Stimulated activated CD4-positive, alpha-beta T cell treated with anti-CD3 and anti-CD28 coated beads, Interleukin-15, amount 100 ng/mL, for 48 hours (primary cell): Measurements from ENCODE around the gene GPC5.
"Not testable (repeated sequence)": the region's sequence is repeated elsewhere in the genome, so short reads cannot be mapped to it uniquely, and the experiment has no call there.

Experiments
- DNase-seq, 2 donors: peaks; one replicate each; pipeline ENCODE4 v3.0.0-alpha.2; 2020; ENCODE audit warnings: low read depth in 2 of 2

The GPC5 gene

GRCh38 chr13:92735909-92736308 is 1337.5 kb downstream of the GPC5 start:
- no peak for DNase-seq

DNA sequence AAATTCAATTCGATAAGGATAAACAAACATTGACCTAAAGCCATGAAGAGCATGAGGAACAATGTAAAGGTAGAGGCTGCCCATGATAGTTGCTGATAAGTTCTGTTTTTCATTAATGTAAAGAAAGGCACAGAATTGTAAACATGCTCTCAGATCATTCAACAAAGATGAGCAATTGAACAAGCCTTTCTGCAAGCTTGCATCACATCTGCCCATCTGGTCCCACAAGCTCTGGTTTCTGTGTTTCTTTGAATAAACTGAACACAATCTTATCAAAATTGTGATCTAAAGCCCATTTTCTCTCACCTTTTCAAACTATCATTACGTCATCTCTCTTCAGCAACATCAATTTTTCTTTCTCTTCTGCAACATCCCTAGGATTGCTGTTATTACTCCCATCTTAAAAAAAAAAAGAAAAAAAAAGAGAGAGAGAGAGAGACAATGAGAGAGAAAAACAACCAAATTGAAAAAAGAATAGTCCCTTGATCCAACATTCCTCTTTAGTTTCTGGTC is 1340.9 kb downstream of the GPC5 start:
- DNase-seq = no peak

GRCh38 chr13:92743992-92744391 is 1345.6 kb downstream of the GPC5 start:
- DNase-seq = no peak

DNA sequence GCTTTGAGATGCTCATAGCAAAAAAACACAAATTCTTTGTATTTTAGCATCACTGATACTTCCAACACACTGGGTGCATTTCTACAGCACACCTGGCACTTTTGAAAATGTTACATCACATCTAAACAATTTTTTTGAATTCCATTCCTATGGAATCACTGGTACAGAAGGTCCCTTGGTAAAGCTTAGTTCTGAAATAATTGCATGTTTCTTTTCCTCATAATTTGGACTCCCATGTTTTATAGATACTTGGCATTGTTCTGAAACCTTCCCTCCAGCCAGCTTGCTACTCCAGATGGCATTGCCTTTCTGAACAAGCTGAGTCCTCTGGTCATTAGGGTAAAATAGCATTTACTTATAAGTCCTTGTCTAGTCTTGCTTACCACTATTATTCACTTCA is 1346.8 kb downstream of the GPC5 start:
- no peak for DNase-seq

DNA sequence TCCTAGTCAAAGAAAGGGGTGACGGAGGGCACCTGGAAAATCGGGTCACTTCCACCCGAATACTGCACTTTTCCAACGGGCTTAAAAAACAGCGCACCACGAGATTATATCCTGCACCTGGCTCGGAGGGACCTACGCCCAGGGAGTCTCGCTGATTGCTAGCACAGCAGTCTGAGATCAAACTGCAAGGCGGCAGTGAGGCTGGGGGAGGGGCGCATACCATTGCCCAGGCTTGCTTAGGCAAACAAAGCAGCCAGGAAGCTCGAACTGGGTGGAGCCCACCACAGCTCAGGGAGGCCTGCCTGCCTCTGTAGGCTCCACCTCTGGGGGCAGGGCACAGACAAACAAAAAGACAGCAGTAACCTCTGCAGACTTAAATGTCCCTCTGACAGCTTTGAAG is 1354.3 kb downstream of the GPC5 start:
- DNase-seq = not testable (repeated sequence)

DNA sequence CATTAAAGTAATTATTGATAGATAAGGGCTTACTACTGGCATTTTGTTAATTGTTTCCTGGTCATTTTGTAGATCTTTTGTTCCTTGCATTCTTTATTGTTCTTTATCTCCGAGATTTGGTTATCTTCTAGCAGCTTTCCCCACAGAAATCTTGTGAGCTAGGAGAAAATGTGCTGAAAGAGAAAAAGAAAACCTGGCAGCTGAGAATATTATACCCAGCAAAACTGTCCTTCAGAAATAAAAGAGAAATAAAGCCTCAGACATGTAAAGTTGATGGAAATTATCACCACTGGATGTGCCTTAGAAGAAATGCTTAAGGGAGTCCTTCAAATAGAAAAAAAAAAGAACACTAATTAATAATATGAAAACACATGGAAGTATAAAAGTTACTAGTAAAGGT is 1363.3 kb downstream of the GPC5 start:
- no peak for DNase-seq

- DNase-seq = no peak
Observed at GRCh38 chr13:92767468-92767867, 1369.0 kb downstream of the GPC5 start.

DNA sequence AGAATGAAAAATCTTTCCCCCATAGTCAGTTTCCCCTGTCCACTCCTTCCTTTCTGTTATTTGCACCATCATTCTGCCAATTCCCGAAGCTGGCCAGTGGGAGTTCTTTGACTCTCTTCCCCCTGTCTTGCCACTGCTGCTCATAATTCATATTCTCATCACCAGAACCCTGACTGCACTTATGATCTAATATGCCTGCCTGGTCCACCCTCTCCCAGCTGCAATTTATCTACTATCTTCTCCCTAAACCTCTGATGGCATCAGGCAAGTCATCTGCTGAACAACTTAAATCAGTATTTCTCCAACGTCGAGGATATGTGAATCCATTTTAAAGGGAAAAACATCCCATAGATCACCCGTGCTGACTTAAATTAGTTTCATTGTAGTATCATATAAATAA is 1370.2 kb downstream of the GPC5 start:
- no peak for DNase-seq

GRCh38 chr13:92769046-92769445 is 1370.6 kb downstream of the GPC5 start:
- DNase-seq = no peak

DNA sequence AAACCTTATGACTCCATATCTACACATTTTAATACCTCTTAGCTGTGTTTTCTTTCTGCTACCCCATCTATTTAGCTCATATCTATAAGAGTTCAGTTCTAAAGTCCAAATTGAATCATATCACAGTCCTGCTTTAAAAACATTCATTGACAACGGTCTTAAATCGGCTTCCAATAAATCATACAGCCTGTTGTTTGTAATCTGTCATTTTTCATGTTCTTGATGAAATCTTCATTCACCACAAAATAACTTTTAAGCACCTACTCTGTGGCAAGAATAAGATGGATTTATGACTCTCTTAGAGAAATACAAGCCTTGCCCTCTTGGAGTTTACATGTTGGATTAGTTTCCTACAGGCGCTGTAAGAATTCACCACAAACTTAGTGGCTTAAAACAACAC is 1377.2 kb downstream of the GPC5 start:
- no peak for DNase-seq

DNA sequence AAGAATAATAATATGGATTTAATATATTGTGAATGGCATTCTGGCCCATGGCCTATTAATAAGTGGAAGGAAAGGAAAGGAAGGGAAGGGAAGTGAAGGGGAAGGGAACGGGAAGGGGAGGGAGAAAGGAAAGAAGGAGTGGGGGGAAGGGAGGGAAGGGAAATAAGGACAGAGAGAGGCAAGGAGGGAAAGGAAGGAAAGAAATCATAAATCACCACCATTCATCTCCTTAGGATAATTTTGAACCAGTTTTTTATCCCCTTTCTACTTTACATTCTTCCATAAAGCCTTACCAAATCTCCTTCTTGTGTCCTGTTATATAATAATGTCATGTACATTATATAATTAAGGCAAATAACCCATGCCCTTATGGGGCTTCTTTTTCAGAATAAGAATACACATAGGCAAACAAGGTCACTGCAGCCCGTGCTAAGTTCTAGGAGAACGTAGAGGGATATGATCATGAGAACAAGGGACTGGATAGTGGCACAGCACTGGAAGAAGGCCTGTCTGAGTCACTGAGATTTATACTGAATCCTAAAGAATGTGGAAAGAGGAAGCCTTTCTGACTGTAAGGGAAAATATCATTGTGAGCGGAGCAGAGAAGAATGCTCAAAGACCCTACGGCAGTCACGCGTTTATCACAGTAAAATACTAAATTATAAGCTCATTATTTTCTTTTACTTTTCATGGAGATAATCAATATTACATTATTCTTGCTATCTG is 1383.7 kb downstream of the GPC5 start:
- DNase-seq = no peak

- DNase-seq = no peak
Observed at GRCh38 chr13:92802776-92803175, 1404.4 kb downstream of the GPC5 start.

DNA sequence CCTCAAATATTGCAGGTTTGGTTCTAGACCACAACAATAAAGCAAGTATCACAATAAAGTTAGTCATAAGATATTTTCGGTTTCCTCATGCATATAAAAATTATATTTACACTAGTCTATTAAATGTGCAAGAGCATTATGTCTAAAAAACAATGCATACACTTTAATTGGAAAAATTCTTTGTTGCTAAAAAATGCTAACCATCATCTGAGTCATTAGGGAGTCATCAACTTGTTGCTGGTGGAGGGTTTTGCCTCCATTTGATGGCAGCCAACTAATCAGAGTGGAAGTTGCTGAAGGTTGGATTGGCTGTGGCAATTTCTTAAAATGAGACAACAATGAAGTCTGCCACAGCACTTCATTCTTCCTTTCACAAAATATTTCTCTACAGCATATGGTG is 1405.9 kb downstream of the GPC5 start:
- DNase-seq = no peak

GRCh38 chr13:92804926-92805325 is 1406.5 kb downstream of the GPC5 start:
- no peak for DNase-seq

- DNase-seq = no peak
Observed at GRCh38 chr13:92805766-92806165, 1407.3 kb downstream of the GPC5 start.

DNA sequence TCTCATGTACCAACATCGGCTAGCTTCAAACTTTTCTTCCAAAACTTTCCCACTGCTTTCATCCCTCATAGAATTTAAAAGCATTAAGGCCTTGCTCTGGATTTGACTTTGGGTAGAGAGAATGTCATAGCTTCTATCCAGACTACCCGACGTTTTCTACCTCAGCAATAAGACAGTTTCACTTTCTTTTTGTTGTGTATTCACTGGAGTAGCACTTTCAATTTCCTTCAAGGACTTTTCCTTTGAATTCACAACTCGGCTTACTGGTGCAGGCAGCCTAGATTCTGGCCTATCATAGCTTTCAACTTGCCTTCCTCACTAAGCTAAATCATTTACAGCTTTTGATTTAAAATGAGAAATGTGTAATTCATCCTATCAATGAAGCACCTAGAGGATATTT is 1407.8 kb downstream of the GPC5 start:
- no peak for DNase-seq

- no peak for DNase-seq
Observed at GRCh38 chr13:92807353-92807752, 1408.9 kb downstream of the GPC5 start.

- DNase-seq = no peak
Observed at GRCh38 chr13:92807966-92808365, 1409.5 kb downstream of the GPC5 start.

GRCh38 chr13:92821324-92821723 is 1422.9 kb downstream of the GPC5 start:
- no peak for DNase-seq

DNA sequence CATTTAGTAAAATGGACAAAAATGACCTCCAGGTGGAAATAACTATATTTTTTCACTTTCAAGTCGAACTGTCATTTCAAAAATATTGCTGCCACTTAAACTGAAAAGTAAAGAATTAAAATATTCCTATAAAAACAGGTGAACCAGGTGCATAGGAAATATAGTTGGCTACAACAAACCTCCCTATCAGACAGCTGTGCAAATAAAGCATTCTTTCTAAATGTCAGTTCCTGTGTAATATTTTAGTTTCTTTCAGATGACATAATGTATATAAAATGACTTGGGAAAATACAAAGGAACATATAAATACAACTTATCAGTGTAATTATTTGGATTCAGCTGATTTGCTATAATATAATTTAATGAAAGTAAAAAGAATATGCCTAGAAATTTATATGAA is 1424.6 kb downstream of the GPC5 start:
- no peak for DNase-seq

GRCh38 chr13:92825938-92826596 is 1427.6 kb downstream of the GPC5 start:
- no peak for DNase-seq

- no peak for DNase-seq
Observed at GRCh38 chr13:92827503-92827902, 1429.1 kb downstream of the GPC5 start.

- DNase-seq = no peak
Observed at GRCh38 chr13:92829930-92830329, 1431.5 kb downstream of the GPC5 start.
